Stimulated activated CD8-positive, alpha-beta memory T cell treated with anti-CD3 and anti-CD28 coated beads, Interleukin-15, amount 100 ng/mL, for 24 hours (primary cell): ENCODE data around the gene WFS1.
A peak's percentile ranks its signal among the peaks of the same experiment; 100 is the strongest.

Experiments
- DNase-seq: peaks from one replicate; pipeline ENCODE4 v3.0.0-alpha.2; 2020; ENCODE audit warnings: low read depth

WFS1 gene

GRCh38 chr4:6324999-6325787 is 55.5 kb downstream of the WFS1 start:
- DNase-seq: no peak

- DNase-seq: no peak
These were observed 56.2 kb downstream of the WFS1 start for GRCh38 chr4:6325788-6326290.

- no peak for DNase-seq
These were observed 56.8 kb downstream of the WFS1 start for GRCh38 chr4:6326312-6327060.

DNA sequence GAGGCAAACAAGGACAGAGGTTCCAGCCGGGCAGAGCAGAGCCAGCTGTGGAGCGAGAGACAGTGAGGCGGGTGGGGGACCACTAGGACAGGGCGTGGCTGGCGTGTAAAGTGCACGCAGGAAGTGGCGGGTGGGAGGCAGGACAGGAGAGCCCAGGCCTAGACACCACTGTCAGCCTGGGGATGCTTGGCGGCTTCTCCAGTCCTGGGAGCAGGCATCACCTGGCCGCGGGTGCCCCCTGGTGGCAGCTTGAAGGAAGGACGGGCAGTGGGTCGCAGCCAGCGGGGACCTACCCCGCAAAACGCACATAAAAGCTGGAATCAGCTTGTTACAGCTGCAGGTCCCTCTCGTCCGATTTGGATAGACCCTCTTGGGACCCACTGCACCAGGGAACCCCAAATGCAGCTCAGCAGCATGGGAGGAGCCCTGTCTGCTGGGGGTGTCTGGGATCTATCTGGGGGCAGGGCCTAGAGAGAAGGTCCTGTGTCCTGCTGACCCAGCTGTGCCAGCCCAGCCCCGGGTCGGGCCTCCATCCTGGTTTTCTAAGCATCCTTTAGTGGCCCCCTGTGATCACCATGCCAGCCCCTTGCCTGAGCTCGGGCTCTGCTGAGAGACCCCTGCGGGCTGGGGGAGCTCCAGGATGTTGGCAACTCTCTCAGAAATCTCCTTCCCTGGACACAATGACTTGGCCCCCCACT is 57.7 kb downstream of the WFS1 start:
- peak; percentile 69 for DNase-seq

GRCh38 chr4:6328526-6328925 is 58.9 kb downstream of the WFS1 start:
- no peak for DNase-seq

GRCh38 chr4:6329478-6330383 is 60.1 kb downstream of the WFS1 start:
- DNase-seq: no peak

GRCh38 chr4:6330384-6330767 is 60.7 kb downstream of the WFS1 start:
- DNase-seq: no peak

GRCh38 chr4:6331018-6331417 is 61.4 kb downstream of the WFS1 start:
- no peak for DNase-seq

DNA sequence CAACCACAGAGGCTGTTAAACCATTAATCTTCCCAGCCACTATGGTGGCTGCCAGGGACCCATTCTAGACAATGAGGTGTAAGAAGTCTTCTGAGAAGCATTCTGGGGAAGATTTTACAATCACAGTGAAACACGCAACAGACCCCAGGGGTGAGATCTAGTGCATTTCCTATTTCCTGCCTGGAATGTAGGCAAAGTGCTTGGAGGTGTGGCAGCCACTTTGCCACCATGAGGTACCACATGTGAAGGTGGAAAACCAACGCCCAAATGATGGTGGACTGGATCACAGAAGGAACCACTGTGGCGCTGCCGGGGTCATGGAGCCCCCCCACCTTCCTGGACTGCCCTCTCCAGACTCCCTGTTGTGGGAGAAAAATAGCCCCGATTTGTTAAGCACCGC is 61.8 kb downstream of the WFS1 start:
- DNase-seq: no peak

GRCh38 chr4:6332042-6332668 is 62.5 kb downstream of the WFS1 start:
- no peak for DNase-seq

DNA sequence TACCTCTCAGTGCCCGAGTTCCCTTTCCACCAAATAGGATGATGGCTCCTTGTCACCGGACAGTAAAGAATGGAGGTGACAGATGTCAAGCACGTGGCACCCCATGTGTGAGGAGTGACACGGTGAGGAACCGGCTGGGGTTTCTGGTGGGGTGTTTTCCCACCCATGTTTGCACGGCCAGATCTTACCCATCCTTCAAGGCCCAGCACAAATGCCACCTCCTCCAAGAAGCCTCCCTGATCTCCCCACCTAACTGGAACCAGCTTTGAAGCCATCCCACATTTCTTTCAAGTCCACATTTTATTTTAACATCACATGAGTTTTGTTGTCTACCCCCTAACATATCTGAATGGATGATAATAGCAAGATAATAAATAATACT is 63.0 kb downstream of the WFS1 start:
- DNase-seq: no peak

- no peak for DNase-seq
These were observed 63.9 kb downstream of the WFS1 start for GRCh38 chr4:6333301-6334202.

- DNase-seq: no peak
These were observed 64.7 kb downstream of the WFS1 start for GRCh38 chr4:6334203-6334887.

GRCh38 chr4:6335040-6335590 is 65.5 kb downstream of the WFS1 start:
- DNase-seq: no peak

DNA sequence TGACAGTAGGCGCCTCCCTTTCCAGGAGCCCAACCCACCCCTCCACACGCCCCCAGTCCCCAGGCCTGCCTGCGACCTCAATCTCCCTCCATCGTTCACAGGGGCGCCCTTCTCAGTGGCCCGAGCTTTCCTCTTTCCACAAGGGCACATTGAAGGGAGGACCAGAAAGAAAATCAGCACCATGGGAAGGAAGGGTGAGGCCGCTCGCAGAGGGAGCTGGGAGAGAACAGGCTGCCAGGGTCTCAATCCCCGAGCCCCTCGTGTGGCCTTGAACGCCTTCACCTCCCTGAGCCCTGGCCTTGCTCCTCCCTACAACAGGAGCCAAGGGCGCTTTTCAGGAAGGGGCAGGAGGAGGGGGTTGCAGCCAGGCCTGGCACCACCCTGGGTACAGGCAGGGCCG is 66.5 kb downstream of the WFS1 start:
- DNase-seq: no peak

DNA sequence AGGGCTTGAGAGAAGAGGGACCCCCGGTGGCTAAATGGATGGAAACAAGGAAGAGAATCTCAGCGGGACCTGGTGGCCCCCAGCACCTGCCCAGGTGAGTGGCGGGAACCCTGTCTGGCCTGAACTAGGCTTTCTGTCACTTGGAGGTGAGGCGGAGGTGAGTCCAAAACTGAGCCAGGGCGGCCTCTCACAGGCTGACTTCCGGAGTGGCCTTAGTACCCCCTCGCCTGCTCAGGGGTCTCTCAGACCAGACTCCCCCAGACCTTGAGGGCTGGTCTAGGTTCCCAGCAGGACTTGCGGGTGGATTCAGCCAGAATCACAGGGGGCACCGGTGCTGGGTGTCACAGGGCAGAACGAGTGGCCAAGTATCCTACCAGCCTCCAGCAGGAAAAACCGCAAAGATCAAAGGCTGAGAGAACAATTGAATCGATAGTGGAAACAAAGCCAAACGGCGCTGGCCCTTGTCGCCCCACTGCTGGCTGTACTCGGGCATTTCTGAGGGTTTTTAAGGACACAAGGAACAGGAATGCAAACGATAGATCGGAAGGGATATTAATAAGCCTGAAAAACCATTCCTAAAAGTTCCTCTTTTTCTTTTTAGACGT is 67.8 kb downstream of the WFS1 start:
- no peak for DNase-seq

DNA sequence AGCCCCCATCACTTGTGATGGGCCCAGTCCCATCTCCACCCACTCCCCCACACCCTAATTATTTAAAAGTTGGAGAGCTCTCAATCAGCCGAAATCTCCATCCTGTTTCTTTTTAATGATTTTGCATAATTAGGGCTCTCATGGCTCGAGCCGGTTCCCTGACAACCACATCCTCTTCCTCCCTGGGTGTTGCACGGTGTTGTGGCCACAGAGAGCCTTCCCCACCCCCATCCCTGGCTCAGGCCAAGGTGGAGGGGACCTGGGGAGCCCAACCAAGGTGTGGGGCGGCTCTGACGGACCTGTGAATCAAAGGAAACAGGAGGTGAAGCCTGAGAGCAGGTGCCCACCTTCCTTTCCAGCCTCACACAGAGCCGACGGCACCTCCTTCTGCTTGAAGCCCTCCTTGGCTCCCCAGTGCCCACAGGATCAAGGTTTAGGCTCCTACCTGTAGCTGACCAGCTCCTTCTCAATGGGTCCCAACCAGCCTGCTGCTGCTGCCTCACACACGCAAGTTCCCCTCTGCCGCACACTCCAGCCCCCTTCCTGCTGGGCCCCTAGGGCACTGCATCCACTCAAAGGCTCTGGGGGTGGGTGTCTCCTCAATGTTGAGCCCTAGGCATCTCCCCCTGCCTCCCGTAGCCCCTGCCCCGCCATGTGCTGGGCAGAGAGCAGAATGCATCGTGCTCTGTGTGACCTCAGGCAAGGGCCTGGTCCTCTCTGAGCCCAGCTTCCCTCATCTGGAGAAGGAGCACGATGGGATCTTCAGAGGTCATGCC is 68.7 kb downstream of the WFS1 start:
- DNase-seq: no peak
